Epidermal melanocyte (primary cell): ENCODE results near the gene SPNS3.

Experiments used
- DNase-seq: peaks from one replicate; pipeline ENCODE4 v3.0.0; 2011; ENCODE audit warnings: low spot score; ENCODE audit not compliant: insufficient read length

Gene SPNS3

DNA sequence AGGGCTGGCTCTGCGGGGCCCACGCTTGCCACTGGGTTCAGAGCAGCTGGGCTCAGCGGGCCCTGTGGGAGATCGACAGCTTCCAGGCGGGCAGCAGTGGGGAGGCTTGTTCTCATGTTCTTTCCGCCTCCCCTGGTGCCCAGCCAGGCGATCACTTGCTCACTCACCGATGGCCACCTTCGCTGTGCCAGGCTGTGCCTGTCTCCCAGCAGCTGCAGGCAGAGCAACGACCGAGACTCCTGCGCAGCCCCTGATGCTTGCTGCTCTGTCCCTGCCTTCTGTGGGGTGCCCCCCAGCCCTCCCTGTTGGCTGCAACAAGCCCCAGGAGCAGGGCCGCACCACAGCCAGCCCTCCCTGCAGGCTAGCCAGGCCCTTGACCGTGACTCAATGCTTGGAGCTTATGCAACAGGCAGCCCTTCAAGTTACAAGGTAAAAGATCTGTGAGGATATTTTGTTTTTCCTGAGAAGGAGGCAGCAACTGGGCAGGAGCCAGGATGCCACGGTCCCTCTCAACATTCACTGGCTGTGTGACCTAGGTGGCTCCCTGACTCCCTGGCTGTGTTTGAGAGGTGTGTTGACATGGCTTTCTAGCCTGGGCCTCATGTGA lies 55.4 kb downstream of the SPNS3 start:
- DNase-seq: no peak

DNA sequence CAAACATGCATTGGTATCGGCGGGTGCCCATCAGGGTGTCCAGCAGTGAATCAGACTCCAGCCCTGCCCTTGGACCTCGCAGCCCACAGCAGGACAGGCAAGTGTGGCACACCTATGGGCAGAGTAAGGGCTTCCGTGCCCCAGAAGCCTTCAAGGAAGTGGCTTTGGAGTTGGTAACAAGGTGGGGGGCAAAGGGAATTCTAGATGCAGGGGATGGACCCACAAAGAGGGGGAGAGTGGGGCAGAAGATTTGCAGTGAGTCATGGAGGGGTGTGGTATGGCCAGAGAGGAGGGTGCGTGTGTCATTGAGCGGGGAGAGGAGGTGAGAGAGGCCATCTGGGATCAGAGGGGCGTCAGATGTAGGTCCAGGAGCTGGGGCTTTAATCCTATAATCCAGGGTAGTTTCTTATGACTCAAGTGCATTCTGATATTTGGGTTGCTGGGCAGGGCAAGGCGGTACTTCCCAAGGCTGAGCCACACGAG lies 56.4 kb downstream of the SPNS3 start:
- DNase-seq: no peak

DNA sequence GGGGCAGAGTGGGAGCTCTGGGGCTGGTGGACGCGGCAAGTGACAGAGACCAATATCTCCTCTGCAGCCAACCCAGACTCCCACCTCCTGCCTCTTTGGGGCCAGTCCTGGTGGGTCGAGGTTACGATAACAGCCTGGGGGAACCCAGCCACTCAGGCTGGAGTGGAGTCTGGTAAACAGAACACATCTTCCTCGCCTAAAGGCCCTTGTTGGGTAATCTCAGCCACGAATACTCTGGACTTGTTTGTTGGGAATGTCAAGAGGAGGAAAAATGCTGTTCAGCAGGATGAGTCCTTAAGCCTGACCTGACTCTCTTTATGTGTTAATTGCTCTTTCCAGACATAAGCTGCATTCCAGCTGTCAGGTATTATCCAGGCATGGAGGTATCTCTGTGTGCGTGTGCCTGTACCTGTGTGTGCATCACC lies 56.9 kb downstream of the SPNS3 start:
- DNase-seq: no peak

DNA sequence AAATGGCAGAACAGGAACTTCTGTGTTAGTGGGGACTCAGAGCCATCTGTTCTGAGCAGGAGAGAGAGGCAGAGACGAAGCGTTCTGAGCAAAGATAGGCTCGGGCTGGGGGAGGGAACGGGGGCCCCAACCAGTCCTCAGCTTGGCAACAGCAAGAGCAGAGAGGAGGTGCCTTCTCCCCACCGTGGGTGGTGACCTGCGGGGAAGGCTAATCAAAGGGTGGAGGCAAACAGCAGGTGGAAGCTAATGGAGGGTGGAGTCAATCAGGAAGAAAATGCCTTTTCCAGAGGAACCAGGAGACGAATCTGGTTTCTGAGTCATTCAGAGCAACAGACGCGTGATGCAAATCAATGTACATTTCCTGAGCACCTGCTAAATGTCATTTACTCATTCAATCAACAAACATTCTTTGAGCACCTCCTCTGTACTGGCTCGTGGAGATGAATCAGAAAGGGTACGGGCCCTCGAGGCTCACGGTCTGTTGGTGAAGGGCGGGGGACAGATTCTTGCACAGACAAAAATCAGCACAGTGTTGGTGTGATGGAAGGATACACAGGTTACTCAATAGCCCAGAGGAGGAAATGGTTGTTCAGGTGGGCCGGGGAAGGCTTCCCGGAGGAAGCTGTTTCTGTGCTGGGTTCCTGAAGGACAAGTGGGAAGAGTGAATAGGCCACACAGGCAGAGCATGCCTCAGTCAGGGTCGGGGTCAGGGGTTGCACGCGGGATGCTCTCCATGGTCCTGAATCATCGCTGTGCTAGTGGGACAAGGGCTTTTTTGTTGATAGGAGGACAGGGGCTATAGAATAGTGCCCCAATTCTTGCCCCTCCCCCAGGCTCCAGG lies 59.2 kb downstream of the SPNS3 start:
- peak; percentile 46 for DNase-seq

DNA sequence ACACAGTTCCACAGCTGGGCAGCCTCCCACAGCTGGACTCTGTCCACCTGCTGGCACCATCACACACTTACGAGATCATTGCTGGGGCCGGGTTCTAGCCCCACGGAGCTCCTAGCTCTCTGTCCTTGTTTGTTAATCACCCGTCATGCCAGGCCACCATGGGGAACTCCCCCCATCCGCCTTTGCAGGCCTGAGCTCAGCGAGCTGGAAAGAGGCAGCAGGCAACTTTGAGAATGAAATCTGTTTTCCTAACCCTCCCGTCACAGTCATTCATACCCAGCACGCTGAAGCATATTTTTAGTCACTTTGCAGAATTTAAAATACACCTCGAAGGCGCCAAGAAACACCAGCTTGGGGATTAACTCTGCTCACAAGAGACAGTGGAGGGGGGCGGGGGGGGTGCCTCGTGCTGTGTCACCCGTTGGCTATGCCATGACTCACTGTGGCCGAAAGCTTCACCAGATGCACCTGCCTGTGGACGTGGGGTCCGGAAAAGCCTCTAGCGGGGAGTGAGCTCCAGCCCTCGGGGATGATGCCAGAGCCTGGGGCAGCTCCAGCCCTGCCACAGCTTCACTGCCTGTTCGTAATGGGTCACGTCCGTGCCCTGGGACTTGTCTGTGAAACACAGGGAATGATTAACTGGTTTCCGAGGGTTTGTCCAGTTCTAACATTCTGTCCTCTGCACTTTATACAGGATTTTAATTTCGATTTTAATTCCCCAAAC lies 63.5 kb downstream of the SPNS3 start:
- DNase-seq: no peak

DNA sequence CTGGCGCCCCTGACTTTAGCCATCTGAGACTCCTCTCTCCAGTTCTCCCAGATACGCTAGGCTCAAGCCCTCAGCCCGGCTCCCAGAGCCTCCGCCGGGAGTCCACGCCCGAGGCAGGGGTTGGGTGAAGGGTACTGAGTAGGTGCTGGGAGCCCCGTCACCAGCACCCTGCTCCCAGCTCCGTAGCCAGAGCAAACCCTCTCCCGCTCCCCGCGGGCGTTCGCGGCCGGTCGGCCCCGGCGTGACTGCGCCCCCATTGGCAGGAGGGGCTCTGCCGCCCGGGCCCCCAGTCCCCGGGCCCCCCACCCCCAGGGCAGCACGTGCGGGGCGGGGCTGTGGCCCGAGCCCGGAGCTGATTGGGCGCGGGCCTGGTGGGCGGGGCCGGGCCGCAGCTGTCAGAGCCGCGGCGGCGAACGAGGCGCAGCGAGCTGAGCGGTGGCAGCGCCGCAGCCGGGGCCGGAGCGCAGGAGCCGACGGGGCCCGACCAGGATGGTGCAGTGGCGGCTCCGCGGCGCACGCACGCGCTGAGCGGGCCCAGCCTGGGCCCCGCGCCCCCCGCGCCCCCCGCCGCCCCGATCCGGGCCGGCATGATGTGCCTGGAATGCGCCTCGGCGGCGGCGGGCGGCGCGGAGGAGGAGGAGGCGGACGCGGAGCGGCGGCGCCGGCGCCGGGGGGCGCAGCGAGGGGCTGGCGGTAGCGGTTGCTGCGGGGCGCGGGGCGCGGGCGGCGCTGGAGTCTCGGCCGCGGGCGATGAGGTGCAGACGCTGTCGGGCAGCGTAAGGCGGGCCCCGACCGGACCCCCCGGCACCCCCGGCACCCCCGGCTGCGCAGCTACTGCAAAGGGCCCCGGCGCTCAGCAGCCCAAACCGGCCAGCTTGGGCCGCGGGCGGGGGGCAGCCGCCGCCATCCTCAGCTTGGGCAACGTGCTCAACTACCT lies 65.0 kb downstream of the SPNS3 start, which contains the start of gene SPNS2:
Gene SPNS2 (plus strand): TSS at position 421 of the 937 bp plus-strand sequence. CDS start 167 bp downstream, at position 588.
- no peak for DNase-seq

DNA sequence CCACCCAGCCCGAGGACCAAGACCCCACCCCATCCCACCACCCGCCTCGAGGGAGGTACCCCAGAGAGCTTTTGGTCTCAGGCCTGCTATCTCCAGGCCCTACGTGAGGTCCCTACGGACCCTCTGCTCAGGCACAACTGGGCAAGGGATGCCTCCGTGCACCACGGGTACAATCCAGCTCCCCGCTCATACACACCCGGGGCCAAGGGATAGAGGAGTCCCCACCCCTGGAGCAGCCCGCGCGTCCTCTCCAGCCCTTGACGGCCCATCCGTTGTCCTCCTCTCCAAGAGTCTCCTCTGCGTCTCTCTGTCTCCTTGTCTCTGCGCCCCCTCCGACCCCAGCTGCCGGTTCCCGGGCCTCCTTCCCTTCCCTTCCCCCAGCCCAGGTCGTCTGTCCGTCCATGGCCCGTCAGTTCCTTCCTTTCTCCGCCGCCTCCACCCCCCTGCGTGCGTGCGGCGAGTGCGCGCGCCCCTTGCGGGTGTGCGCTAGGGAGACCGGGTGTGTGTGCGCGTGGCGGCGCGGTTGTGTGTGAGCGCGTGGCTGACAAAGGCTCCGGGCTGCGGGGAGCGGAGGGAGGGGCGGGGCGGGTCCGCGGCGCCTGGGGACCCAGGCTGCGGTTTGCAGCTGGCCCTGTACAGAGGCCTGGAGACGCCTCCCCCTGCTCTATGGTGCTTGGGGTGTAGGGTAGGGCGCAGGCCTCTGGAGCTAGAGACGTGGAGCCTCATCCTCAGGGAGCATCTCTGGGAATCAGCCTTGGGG lies 65.9 kb downstream of the SPNS3 start:
- DNase-seq: no peak

DNA sequence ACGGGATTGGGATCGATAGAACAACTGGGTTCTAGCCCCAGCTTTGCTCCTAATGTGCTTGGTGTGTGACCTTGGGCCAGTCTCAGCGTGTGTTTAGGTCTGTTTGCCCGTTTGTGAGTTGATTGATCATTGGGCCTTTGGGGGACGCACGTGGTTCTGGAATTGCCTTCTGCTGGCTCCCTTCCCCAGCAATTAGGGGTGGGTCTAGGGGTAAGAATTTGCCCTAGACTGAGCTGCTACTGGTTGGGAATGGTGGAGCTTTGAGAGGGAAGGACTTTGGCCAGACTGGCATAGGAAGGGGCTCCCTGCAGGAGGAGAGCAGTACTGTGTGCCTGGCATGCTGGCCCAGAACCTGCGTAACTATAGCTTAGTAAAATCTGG lies 66.4 kb downstream of the SPNS3 start:
- DNase-seq: no peak

DNA sequence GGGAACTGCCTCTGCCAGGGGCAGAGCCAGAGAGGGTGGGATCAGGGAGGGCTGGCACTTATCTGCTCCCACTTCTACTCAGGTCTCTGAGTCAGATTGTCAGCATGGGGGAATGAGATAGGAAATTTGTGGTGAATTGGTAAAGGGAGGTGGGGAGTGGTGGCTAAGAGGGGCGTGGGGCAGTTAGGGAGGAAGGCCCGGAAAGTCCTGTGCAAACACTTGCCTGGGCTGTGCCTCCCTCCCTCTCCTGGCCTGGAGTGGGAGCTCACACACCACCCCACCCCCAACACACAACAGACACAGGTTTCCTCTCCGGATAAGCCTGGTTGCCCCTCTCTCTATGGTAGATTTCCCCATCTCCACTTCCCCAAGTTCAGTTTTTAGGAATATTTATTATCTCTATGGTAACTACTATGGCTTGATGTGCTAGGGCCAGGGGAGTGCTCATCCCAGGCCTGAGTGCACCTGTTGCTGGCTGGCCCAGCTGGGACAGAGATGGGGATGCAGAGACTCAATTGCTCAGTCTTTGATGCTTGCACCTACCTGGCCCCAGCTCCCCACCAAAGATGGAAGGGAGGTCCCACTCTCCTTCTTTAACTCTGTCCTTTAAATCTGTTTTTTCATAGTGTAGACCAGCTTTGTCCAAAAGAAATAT lies 67.7 kb downstream of the SPNS3 start:
- DNase-seq: no peak

DNA sequence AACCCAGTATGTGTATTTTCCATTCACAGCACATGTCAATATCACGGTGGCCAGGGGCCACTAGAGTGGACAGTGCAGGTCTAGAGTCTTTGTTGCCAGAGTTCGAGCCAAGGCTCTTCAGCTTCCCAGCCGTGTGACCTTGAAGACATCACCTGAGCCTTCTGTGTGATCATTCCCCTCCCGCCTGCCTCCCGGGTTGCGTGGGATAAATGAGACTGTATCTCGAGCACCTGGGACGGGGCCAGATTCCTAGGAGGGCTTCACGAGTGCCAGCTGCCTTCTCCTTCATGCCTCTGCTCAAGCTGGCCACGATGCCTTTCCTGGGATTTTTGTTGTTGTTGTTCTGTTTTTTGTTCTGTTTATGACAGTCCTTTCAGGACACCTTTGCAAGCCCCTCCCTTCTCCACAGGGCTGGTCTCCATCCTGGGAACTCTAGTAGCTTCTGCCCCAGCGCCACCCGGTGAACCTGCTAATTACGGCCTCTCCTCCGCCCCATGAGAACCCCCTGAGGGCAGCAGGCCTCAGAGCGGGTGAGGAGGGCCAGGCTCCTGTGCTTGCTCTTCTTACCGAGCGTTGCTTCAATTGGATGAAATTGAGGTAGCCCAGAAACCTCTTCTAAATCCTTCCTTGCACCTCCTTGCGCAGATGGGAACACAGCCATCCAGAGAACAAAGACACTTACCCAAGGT lies 68.9 kb downstream of the SPNS3 start:
- no peak for DNase-seq

DNA sequence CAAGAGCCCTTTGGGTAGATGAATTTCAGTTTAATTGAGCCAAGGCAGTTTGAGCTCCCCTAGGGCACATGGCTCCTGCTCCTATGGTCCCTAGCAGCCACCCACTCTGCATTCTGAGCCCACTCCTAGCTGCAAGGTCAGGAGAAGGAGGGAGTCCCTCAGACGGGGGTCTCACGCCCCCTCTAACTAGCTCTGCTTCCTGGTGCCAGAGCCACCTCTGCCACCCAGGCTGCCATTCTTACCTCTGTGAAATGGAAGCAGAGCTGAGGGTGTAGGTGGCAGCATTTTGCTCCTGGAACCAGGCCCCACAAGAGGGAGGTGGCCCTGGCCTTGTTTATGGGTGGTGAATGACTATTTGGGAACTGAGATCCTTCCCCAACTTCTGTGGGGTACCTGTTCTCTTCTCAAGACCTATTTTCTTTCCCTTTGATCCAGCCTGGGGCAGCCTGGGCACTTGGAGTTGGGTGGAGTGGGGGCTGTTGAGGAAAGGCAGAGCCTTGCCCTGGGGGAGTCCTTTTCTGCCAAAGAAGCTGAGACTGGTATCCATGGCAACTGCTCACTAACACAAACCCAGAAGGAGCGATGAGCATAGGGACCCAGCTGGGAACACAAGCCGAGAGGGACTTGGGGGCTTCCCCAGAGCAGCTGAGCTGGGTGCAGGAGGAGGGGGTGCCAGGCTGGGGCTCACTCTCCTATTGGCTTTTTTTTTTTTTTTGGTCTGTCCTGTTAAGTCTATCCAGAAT lies 69.7 kb downstream of the SPNS3 start:
- no peak for DNase-seq

DNA sequence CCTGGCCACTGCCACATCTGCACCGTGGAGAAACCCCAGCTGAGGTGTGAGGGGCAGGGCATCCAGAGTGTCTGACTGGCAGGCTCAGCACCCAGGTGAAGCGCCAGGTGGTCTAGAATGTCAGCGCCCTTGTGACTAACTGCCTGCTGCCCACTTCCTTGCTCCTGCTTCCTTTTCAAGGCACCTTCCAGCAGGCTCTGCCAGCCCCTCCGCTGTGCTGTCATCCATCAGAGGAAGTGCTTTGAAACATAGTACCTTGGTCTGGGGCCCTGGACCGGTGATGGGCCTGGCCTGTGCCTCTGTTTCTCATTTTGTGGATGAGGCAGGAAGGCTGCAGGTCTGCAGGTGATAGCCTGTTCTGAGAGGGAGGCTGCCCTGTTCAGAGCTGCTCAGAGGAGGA lies 70.4 kb downstream of the SPNS3 start:
- no peak for DNase-seq

DNA sequence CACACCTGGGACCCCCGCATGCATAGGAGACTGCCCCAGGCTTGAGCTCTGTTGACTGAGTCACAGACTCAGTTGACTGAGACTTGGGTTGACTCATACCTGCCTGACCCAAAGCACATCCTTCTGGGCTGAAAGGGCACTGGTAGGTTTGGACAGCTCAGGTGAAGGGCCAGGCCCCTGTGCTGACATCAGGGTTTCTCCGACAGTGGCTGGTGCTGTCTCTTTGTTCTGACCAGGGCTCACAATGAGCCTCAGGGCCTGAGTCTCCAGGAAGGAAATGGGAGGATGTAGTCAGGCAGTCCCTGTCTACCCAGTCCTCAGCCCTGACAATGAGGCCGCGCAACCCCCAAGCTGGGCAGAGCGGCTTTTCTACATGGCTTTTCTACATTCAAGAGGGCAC lies 71.4 kb downstream of the SPNS3 start:
- no peak for DNase-seq

DNA sequence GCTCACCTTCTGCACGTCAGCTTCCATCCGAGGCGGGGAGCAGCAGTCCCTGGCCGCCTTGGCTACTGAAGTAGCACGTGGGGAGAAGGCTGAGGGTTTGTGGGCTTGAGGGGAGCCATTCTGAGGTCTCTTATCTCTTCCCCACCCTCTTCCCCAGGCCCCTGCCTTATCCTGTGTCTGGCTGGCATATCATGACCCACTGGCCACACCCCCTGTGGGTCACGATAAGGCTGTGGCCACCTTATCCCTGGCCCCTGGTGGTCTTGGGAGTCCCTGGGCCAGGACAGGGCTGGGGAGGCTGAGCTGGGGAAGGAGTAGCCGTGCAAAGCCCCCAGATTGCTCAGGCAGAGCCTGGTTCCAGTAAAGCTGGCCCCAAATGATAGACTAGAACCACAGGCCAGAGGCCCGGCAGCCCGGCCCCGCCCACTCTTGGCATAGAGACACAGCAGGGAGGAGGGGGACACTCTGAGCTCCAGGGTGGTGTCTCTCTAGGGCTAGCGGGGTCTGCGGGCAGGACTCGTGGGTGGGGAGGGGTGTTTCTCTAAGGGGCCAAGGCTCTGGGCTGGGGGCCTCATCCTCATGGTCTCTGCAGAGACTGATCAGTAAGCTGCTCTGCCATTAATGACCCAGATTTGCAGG lies 72.6 kb downstream of the SPNS3 start:
- no peak for DNase-seq

DNA sequence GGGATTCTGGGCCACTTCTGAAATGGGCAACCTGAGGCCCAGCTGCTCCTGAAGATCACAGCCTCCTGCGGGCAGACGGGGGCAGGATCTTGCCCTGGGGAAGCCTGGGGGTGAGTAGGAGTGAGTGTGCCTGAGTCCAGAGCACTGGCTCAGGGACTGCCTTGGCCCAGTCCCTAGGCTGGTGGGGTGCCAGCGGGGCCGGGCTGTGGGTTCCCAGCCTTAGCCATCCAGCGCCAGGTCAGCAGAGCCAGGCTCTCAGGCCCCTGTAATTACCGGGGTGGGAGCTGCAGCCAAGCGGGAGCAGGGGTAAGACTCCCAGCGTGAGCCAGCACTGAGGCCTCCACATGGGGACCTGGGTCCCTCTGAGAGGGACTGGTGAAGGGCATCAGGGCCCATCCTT lies 73.2 kb downstream of the SPNS3 start:
- no peak for DNase-seq

DNA sequence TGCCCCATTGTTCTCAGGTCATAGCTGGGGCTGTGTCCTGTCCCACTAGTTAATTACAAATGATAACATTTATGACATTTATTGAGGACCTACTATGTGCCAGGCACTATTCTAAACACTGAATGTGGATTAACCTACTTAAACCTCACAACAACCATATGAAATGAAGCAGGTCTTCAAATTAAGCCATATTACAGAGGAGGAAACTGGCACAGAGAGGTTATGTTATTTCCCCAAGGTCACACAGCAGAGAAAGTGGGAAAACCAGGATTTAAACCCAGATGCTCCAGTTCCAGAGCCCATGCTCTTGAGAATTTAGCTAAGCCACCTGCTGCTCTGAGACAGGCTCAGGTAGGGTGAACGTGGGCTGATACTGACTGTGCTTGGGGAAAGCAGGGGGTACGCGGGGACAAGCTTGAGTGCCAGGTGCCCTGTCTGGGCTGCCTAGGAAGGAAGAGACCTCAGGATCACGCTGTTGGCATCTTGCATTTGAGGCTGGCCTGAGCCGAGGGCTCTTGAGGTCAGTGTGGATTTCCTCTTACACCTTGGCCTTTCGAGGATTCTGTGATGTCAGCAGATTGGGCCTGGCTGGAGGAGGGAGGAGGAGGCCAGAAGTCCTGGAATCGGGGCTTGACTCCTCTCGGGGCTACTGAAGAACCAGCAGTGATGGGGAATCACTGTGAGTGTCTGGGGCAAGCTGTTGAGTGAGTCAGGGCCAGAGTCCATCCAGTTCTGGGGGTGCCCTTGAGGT lies 73.8 kb downstream of the SPNS3 start:
- no peak for DNase-seq

DNA sequence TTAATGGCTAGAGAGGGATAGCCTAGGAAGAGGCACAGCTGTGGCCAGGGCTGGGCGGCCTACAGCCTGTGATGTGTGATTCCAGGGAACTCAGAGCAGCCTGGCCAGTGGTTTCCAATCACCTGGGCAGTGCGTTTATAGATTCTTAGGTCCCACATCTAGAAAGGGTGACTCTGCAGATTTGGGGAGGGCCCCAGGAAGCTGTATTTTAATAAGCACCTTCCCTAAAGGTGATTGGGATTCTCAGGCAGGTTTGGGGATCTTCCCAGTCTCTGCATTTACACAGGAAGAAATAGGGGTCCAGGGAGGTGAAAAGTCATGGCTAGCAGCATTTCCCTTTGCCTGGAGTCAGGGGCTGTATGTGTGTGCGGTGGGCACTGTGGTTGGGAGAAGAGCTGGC lies 74.5 kb downstream of the SPNS3 start:
- no peak for DNase-seq
